Epithelial cell of esophagus (primary cell): ENCODE measurements around the gene MARCHF11.

Source experiments
- DNase-seq: peaks from one replicate; pipeline ENCODE4 v3.0.0; 2010; ENCODE audit warnings: low read depth
- H3K4me3 ChIP-seq: 2 replicates; pipeline ENCODE4 v1.5.1; 2011; ENCODE audit warnings: mild to moderate bottlenecking, low read length, control low read depth
- TF ChIP-seq, protein P1 (sequence below): IDR thresholded peaks from 2 replicates; pipeline ENCODE4 v1.5.1; 2011; ENCODE audit warnings: low read depth, mild to moderate bottlenecking, low read length, control low read depth, inconsistent platforms; ENCODE audit not compliant: insufficient read depth; ENCODE audit errors: missing control alignments

Gene MARCHF11

DNA sequence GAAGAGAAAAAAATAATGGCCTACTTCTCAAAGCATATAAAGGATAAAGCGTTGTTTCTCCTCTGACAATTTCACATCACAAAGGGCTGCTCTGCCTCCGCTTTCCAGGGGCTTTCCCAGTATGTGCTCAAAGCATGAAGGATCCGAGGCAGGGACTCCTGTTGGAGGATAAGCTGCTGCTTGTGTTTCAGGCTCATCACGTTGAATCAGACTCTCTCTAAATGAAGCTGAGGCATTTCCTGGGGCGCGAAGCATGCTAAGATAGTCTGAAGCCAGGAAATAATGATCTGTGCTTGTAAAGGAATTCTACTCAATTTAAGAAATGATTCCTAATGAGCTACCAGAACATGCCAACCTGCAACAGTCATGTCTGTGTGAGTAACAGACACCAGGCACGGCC, 97.5 kb downstream of the MARCHF11 start:
- no peak overlapping the region for H3K4me3 ChIP-seq
- TF ChIP-seq, protein P1, sequence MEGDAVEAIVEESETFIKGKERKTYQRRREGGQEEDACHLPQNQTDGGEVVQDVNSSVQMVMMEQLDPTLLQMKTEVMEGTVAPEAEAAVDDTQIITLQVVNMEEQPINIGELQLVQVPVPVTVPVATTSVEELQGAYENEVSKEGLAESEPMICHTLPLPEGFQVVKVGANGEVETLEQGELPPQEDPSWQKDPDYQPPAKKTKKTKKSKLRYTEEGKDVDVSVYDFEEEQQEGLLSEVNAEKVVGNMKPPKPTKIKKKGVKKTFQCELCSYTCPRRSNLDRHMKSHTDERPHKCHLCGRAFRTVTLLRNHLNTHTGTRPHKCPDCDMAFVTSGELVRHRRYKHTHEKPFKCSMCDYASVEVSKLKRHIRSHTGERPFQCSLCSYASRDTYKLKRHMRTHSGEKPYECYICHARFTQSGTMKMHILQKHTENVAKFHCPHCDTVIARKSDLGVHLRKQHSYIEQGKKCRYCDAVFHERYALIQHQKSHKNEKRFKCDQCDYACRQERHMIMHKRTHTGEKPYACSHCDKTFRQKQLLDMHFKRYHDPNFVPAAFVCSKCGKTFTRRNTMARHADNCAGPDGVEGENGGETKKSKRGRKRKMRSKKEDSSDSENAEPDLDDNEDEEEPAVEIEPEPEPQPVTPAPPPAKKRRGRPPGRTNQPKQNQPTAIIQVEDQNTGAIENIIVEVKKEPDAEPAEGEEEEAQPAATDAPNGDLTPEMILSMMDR: no peak
- DNase-seq: peak; percentile 2

DNA sequence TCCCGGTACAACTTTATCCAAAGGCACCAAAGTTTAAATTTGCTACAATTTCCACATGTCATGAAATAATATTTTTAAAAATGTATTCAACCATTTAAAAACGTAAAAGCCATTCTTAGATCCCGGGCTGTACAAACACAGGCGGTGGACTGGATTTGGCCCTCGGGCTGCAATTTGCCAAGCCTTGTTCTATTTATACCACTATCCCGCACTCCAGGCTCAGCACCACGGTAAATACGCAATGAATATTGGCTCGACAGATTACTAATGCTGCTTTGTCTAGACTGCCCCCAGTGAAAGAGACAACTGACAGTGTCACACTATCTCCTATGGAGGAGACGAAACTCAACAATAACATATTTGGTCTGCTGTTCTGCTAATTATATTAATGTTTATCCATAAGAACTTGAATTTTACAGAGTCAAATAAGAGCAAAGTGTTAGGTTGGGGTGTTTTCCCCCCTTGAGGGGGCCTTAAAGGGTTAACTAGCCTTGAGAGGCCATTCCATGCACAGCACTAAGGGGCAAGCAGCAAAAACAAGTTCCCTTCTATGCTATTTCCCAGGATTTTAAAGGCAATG, 98.1 kb downstream of the MARCHF11 start:
- TF ChIP-seq, protein P1: no peak
- H3K4me3 ChIP-seq: no peak overlapping the region
- DNase-seq: no peak

- TF ChIP-seq, protein P1: no peak
- no peak for DNase-seq
- no peak overlapping the region for H3K4me3 ChIP-seq
Measured at GRCh38 chr5:16076657-16077056, 102.9 kb downstream of the MARCHF11 start.

- TF ChIP-seq, protein P1: no peak
- DNase-seq: no peak
- no peak overlapping the region for H3K4me3 ChIP-seq
Measured at GRCh38 chr5:16074358-16074757, 105.2 kb downstream of the MARCHF11 start.

GRCh38 chr5:16072616-16073015, 107.0 kb downstream of the MARCHF11 start:
- no peak for DNase-seq
- TF ChIP-seq, protein P1: no peak
- H3K4me3 ChIP-seq: no peak overlapping the region

GRCh38 chr5:16067415-16067814, 112.2 kb downstream of the MARCHF11 start:
- no peak overlapping the region for H3K4me3 ChIP-seq
- TF ChIP-seq, protein P1: no peak
- DNase-seq: no peak

- TF ChIP-seq, protein P1: no peak
- DNase-seq: no peak
- no peak overlapping the region for H3K4me3 ChIP-seq
Measured at GRCh38 chr5:16066810-16067209, 112.8 kb downstream of the MARCHF11 start.
